Activated T-cell treated with anti-CD3 and anti-CD28 coated beads for 1 hour (primary cell): ENCODE measurements around the gene CDH23.

ENCODE experiments used
- DNase-seq: peaks from one replicate; pipeline ENCODE4 v3.0.0-alpha.2; 2020; ENCODE audit warnings: low read depth

CDH23 gene

GRCh38 chr10:71802235-71802634, 405.5 kb downstream of the CDH23 start:
- DNase-seq = no peak

GRCh38 chr10:71802715-71803488, 406.2 kb downstream of the CDH23 start:
- DNase-seq = no peak

DNA sequence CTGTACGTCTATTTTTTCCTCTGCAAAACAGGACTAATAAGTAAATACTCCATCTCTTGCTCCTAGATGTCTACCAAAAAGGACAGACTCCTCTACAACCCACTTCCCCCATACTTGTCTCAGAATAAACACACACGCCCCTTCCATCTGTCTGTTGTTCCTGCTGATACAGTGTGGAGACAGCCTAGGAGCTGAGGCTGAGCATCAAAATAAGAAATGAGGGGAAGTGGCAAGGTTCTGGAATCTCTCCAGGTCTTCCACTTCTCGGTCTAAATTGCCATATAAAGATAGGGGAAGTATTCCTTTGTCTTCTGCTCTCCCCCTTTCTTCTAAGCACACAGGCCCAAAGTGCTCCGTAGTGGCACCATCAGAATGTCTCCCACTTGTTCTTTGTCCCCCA, 407.4 kb downstream of the CDH23 start:
- no peak for DNase-seq

DNA sequence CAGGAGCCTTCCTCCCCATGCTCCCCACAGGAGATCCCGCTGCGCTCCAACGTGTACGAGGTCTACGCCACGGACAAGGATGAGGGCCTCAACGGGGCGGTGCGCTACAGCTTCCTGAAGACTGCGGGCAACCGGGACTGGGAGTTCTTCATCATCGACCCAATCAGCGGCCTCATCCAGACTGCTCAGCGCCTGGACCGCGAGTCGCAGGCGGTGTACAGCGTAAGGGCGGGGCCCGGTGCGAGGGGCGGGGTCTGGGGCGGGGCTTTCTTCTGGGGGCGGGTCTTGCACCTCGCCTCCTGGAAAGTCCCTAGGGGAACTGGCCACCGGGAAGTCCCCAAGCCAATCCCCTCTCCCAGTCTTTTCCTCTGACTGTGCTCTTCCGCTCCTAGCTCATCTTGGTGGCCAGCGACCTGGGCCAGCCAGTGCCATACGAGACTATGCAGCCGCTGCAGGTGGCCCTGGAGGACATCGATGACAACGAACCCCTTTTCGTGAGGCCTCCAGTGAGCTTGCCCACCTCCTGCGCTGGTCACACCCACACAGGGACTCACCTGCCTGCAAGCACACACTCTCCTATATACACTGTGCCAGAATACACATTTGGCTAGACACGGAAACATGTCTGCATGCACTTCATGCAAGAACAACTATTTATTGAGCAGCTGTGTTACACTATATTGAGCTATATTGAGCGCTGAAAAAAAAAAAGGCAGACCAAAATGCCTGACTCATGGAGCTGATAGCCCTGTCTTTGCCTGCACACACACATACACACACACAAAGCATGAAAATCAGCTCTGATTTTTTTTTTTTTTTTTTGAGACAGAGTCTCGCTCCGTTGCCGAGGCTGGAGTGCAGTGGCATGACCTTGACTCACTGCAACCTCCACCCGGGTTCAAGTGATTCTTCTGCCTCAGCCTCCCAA, 409.3 kb downstream of the CDH23 start:
- no peak for DNase-seq

DNA sequence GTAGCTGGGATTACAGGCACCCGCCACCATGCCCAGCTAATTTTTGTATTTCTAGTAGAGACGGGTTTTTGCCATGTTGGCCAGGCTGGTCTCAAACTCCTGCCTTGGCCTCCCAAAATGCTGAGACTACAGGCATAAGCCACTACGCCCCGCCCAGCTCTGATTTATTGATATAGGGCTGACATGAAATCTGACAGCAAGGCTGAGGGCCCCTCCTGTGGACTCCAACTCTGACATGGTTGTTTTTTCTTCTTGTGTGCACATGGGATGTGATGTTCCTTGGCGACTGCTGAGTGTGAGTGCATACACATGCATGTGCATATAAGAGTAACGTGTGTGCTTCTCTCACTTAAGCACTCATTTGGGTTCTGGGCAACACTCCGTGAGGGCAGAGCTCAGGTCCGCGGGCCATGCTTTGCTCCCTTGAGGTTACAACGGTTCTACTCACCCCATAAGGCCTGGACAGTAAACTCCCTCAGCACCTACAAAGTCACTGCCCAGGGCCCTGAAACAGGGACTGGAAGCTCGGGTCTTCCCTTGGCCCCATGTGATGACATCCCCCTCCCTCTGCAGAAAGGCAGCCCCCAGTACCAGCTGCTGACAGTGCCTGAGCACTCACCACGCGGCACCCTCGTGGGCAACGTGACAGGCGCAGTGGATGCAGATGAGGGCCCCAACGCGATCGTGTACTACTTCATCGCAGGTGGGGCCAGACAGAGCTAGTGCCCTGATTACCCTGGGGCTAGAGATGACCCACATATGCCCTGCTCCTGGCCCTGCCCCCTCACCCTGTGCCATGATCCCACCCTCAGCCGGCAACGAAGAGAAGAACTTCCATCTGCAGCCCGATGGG, 410.2 kb downstream of the CDH23 start:
- DNase-seq = no peak

DNA sequence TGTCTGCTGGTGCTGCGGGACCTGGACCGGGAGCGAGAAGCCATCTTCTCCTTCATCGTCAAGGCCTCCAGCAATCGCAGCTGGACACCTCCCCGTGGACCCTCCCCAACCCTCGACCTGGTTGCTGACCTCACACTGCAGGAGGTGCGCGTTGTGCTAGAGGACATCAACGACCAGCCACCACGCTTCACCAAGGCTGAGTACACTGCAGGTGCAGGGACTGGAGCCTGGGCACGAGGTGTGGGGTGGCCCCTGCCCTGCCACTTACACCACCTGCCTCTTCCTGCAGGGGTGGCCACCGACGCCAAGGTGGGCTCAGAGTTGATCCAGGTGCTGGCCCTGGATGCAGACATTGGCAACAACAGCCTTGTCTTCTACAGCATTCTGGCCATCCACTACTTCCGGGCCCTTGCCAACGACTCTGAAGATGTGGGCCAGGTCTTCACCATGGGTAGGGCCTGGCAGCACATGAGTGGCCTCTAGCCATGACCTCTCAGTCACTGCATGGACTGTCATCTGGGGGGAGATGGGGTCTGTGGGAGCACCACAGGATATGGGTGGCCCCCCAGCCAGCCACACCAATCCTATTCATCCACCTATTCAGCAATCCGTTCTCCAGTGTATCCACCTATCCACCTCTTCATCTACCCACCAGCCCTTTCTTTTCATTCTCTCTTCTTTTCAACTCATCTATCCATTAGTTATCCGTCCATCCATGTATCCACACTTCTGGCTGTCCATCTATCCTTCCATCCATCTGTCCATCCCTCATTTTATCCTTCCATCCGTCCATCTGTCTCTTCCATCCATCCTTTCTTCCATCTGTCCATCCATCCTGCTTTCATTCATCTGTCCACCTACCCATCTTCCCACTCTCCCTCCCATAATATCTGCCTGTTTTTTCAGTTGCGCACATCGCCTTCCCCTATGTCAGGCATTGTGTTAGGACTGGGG, 411.1 kb downstream of the CDH23 start:
- no peak for DNase-seq

- DNase-seq = no peak
Observed at GRCh38 chr10:71809628-71810027, 412.9 kb downstream of the CDH23 start.

GRCh38 chr10:71810048-71810750, 413.5 kb downstream of the CDH23 start:
- DNase-seq = no peak

GRCh38 chr10:71811351-71811750, 414.6 kb downstream of the CDH23 start:
- no peak for DNase-seq

DNA sequence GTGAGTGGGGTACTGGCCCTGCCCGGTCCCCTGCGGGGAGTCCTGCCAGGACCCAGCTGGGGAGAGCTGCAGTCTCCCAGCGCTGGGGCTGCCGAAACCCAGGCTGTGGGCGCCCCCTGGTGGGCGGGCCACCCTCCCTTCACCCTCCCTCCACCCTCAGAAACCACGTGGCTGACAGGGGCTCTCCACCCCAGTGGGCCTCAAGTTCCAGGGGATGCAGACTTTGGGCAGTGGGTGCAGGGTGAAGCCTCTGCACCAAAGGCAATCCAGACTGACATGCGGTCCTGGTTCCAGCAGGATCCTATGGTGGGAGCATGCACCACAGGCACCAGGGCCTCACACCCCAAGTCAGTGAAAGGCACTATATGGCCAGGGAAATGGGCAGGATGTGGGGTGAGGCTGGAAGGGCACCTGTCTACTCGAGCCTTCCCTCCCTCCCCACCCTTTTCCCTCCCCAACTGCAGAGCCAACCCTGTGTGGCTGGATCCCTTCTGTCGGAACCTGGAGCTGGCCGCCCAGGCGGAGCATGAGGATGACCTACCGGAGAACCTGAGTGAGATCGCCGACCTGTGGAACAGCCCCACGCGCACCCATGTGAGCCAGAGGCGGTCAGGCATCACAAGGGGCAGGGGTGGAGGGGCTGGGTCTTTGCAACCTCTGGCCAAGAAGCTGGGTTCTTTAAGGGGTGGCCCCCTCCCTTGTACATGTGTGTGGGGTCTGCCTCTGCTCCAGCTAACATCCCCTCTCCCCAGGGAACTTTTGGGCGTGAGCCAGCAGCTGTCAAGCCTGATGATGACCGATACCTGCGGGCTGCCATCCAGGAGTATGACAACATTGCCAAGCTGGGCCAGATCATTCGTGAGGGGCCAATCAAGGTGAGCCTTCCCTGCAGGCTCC, 415.5 kb downstream of the CDH23 start:
- peak; percentile 80 for DNase-seq

DNA sequence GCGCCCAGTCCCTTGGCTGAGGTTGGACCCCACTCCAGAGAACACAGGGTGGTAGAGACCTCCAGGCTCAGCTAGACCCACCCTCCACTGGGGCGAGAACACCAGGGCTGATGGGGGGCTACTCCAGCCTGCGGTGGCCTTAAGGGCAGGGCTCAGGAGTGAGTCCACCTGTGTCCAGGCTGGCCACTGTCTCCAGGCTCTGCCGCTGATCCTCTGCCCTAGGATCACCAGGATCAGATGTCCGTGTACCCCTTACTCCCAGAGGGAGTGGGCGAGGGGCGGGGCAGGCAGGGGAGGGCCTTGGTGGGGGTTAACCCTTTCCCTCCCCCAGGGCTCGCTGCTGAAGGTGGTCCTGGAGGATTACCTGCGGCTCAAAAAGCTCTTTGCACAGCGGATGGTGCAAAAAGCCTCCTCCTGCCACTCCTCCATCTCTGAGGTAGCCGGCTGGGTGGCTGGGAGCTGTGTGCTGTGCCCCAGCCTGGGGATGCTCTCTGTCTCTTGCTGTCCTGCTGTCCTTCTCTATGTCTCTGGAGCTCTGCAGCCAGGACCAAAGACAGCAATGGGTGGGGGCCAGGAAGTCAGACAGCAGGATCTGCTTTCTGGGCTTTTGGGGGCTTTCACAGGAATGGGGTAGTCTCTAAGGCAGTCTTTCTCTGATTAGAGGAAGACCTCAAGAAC, 416.3 kb downstream of the CDH23 start:
- DNase-seq = no peak

DNA sequence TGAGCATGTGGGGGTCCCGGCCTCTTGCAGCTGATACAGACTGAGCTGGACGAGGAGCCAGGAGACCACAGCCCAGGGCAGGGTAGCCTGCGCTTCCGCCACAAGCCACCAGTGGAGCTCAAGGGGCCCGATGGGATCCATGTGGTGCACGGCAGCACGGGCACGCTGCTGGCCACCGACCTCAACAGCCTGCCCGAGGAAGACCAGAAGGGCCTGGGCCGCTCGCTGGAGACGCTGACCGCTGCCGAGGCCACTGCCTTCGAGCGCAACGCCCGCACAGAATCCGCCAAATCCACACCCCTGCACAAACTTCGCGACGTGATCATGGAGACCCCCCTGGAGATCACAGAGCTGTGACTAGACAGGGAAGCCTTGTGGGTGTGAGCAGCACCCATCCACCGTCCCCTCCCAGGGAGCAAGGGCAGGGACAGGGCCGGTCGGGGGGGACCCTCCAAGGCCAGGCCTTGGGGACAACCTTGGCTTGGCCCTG, 418.2 kb downstream of the CDH23 start:
- no peak for DNase-seq

DNA sequence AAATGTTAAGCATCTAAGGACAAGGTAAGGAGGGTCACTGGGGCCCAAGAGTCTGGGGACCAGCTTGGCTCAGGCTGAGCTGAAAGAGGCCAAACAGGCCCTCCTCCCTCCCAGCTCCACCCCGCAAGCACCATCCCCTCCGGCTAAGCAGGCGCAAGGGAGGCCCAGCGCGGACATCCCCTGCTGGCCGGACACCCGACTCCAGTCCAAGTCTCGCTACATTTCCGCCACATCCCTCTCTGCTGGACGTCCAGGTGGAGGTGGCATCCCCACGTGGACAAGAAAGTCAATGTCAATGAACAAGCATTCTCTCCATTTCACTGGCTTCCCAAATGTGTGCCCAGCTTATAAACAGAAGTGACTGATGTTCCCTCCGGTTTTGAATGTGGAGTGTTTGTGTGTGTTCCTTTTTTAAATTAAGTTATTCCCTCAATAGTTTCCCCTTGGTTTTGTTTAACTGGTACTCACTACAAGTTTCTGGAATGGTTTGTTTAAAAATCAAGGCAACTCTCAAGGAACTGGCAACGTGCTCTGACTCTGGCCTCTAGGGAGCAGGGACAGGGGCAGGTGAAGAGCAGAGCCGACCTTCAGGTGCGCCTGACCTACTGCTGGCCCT, 418.9 kb downstream of the CDH23 start:
- DNase-seq = no peak

- no peak for DNase-seq
Observed at GRCh38 chr10:71816421-71816851, 419.7 kb downstream of the CDH23 start.

DNA sequence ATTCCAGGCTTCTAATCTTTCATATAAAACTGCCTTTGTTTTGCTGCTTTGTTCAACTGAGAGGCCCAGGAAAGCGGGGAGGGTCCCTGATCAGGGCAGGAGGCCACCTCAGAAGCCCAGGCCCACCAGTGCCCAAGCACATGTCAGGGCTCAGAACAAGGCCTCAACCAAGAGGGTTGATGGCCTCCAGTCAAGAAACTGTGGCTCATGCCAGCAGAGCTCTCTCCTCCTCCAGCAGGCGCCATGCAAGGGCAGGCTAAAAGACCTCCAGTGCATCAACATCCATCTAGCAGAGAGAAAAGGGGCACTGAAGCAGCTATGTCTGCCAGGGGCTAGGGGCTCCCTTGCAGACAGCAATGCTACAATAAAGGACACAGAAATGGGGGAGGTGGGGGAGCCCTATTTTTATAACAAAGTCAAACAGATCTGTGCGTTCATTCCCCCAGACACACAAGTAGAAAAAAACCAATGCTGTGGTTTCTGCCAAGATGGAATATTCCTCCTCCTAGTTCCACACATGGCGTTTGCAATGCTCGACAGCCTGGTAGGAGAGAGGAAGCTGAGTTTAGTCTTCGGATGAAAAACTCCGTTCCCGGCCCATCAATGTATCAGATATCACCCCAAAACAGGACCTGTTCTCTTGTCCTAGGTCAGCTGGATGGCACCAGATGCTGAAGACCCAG, 420.4 kb downstream of the CDH23 start:
- DNase-seq = no peak

- no peak for DNase-seq
Observed at GRCh38 chr10:71817831-71818655, 421.3 kb downstream of the CDH23 start.
